GM06990 (cell line): ENCODE measurements around the gene CACNA1D.

Experiments
- DNase-seq: peaks from one replicate; pipeline ENCODE4 v3.0.0-alpha.2; 2011; ENCODE audit not compliant: insufficient read length; ENCODE audit errors: extremely low read depth
- H3K27me3 ChIP-seq: replicated peaks from 2 replicates; pipeline ENCODE4 v1.6.0; 2011; ENCODE audit warnings: low read length; ENCODE audit not compliant: control insufficient read depth, insufficient read depth
- H3K36me3 ChIP-seq: 2 replicates; pipeline ENCODE4 v1.5.1; 2011; ENCODE audit warnings: low read length; ENCODE audit not compliant: control insufficient read depth, insufficient read depth
- H3K4me3 ChIP-seq: replicated peaks from 2 replicates; pipeline ENCODE4 v1.5.1; 2011; ENCODE audit warnings: low read depth, mild to moderate bottlenecking, control low read depth, low read length
- TF ChIP-seq, protein P1 (sequence below): IDR thresholded peaks from 2 replicates; pipeline ENCODE4 v1.5.1; 2011; ENCODE audit warnings: low read length, control low read depth, mild to moderate bottlenecking, inconsistent platforms; ENCODE audit not compliant: insufficient read depth, poor library complexity, severe bottlenecking

Gene CACNA1D

DNA sequence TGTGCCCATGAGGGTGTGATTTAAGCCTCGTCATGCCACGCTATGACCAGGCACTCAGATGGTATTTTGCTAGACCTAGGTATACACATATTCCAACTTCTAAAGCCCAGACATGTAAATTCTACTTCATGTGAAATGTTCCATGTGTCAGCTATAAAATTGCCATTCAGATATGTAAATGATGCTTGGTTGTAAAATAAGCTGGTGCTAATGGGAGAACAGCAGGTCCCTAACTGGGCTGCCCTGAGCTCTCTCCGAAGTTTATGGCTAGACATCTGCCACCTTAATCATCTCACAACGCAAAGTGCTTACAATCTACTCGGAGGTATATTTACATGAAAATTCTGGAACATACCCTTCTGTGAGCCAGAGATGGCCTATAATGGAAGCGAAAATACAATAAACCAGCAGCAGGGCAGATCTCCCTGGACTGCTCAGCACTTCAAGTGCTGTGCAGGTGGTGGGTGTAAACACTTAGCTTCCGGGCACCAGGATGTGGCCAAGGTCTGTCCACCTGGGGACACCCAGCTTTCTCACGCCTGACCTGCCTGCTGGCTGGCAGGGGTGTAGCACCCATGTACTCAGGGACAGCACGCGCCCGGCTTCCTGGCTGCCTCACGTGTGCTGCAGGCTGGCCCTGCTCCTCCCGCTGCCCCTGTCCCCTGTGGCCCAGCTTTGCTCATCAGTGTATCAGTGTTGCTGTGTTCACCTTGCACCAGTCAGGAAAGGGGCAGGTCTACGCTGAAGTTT is 269.8 kb downstream of the CACNA1D start:
- Histone ChIP-seq H3K27me3 (no peaks in the 10 kb centered on the region), H3K36me3 (no peaks in the 10 kb centered on the region), H3K4me3 (no peak overlapping the region)
- no peak for DNase-seq
- TF ChIP-seq, protein P1, sequence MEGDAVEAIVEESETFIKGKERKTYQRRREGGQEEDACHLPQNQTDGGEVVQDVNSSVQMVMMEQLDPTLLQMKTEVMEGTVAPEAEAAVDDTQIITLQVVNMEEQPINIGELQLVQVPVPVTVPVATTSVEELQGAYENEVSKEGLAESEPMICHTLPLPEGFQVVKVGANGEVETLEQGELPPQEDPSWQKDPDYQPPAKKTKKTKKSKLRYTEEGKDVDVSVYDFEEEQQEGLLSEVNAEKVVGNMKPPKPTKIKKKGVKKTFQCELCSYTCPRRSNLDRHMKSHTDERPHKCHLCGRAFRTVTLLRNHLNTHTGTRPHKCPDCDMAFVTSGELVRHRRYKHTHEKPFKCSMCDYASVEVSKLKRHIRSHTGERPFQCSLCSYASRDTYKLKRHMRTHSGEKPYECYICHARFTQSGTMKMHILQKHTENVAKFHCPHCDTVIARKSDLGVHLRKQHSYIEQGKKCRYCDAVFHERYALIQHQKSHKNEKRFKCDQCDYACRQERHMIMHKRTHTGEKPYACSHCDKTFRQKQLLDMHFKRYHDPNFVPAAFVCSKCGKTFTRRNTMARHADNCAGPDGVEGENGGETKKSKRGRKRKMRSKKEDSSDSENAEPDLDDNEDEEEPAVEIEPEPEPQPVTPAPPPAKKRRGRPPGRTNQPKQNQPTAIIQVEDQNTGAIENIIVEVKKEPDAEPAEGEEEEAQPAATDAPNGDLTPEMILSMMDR = no peak

DNA sequence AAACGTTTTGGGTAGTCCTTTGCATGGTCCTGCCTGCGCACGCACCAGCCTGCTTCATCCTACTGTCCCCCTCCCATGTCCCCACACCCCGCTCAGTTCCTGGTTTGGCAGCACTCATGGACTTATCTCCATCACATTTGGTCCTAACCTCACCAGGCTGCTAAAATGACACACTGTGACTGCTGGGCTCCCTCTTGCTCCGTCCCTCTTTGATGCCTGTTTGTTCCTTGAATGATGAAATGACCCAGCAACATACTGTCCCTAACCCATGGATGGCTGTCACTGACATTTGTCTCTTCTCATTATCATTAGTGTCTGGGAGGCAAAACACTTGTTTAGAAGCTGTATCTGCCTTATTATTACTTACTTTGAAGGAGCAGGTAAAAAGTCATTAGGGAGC is 271.3 kb downstream of the CACNA1D start:
- H3K4me3 ChIP-seq = no peak overlapping the region
- no peaks in the 10 kb centered on the region for H3K27me3 ChIP-seq
- TF ChIP-seq, protein P1 = no peak
- no peaks in the 10 kb centered on the region for H3K36me3 ChIP-seq
- no peak for DNase-seq

DNA sequence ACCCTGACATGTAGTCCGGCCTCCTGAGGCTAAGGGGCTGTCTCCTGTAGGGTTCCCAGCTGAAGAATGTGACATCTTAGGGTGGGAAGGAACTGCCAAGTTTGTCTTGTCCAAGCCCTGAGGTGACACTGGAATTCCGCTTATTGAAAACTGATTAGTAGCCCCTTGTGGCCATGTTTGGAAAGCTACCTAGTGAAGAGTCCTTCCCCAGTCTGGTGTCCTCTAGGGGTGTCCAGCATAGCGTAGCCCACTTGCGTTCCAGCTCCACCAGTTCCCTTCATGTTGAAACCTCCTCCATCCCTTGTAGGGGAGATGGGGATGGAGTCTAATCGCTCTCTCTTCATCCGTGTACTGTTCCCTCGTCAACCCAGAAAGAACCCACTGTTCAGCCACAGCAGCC is 272.3 kb downstream of the CACNA1D start:
- TF ChIP-seq, protein P1 = no peak
- no peak for DNase-seq

DNA sequence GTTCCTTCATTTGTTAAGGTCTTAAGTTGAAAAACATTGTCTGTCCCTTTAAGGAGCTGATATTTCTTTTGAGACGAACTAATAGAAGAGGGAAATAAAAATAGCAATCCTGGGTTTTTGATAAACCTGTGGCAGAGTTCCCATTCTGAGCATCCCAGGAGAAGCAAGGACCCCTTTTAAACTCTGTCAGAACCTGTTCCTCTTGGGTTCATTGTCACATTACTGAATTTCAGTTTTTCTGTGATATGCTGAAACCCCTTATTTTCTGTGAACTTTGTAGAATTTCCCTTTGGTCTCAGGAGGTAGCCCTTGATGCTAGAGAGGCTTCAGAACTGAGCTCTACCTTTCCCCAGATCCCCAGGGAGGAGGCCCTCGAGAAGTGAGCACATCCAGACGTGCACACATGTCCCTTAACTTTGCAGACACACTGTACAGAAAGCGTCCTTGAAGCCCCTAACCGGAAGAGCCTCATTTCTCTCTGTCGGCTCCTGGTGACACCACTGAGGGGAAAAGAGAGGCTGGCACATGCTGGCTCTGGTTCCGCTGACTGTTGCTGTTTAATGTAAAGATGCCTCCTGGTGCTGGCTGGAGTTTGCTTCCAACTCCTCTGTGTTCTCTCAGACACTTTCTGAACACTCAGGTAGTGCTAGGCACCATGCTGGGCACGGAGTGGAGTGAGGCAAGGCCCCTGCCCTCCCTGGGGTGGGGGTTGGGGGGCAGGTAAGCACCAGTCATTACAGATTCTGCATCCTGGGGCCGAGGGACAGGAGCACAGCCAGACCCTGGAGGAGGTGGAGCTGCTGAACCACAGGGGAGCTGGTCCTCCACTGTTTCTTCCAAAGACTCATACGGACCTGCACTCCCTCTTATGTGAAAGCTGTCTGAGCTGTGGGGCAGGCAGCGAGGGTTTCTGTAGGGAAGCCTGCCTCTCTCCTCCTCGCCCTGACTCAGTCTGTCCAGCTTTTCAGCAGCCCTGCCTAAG is 274.4 kb downstream of the CACNA1D start:
- TF ChIP-seq, protein P1 = no peak
- no peak for DNase-seq
- Histone ChIP-seq H3K27me3 (no peaks in the 10 kb centered on the region), H3K4me3 (no peak overlapping the region), H3K36me3 (no peaks in the 10 kb centered on the region)

More for the DNA sequence above, 272.3 kb downstream of the CACNA1D start:
- H3K4me3 ChIP-seq = no peak overlapping the region
- no peaks in the 10 kb centered on the region for H3K36me3 ChIP-seq
- no peaks in the 10 kb centered on the region for H3K27me3 ChIP-seq

DNA sequence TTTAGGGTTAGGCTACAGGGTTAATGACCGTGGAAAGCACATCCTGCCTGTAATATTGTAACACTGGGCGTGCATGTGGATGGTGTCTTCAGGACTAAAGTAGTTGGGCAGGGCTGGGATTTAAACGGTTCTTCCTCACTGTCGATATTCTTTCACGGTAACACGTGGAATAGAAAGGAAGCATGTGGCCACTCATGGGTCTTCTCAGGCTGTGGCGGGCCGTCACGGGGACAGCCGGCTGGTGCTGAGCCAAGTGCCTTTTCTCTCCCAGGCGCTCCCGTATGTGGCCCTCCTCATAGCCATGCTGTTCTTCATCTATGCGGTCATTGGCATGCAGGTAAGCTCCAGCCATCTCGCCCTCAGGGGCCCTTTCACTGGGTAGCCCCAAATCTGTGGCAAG is 278.2 kb downstream of the CACNA1D start:
- Histone ChIP-seq H3K36me3 (no peaks in the 10 kb centered on the region), H3K4me3 (no peak overlapping the region), H3K27me3 (no peaks in the 10 kb centered on the region)
- TF ChIP-seq, protein P1 = no peak
- no peak for DNase-seq
